ENCODE data around the gene GAL3ST3. TPM values are rescaled to one million over a fixed set of nuclear protein-coding genes. Genes with fewer than 3 reads are reported as not detected.

GAL3ST3 gene
- total and polyA plus RNA-seq, 10 donors, result 0.03 to 0.04 (median 0.03) TPM; not detected in 7

- Histone ChIP-seq H3K27me3 (replicated peaks in 1 of 7) (peaks cover 0 to 19% (median 4%) of the 10 kb centered on the region in 7 donors), H3K27ac (no peak overlapping the region), H3K4me3 (peak overlapping the region in 4 of 8 donors; percentile 1 to 48 (median 14)), H3K4me1 (peaks cover 6 to 33% (median 20%) of the 10 kb centered on the region in 6 donors), H3K36me3 (no peaks in the 10 kb centered on the region), H3K9me3 (no peaks in the 10 kb centered on the region)
- DNase-seq, result peak; percentile 93
- TF ChIP-seq POLR2AphosphoS5 (IDR thresholded peaks at IDR 0.05) (peak; percentile 47 to 79 (median 57)), CTCF (IDR thresholded peaks at IDR 0.05 in 8 of 11, conservative IDR thresholded peaks at IDR 0.05 in 3 of 11) (peak; percentile 85 to 98 (median 95)), POLR2A (IDR thresholded peaks at IDR 0.05) (no peak)
- WGBS, 5 donors, result 15 to 22% (median 19%) methylated on average over 37 to 46 of the region's 46 CpGs
- intact Hi-C loops (cut with DNase I; ENCODE audit: low total_unique reads), result no loop called here
Observed at GRCh38 chr11:66022401-66023185, 26.4 kb downstream of the GAL3ST3 start.

- H3K4me3 ChIP-seq, result peak overlapping the region in 1 of 8 donors; percentile 27
- TF ChIP-seq POLR2A (IDR thresholded peaks at IDR 0.05), result no peak
- TF ChIP-seq CTCF (IDR thresholded peaks at IDR 0.05 in 8 of 11, conservative IDR thresholded peaks at IDR 0.05 in 3 of 11), result peak in 1 of 11 experiments; percentile 3
- peak in 2 of 3 donors; percentile 48 to 68 for TF ChIP-seq POLR2AphosphoS5 (IDR thresholded peaks at IDR 0.05)
- peaks cover 6 to 33% (median 20%) of the 10 kb centered on the region in 6 donors for H3K4me1 ChIP-seq
- H3K36me3 ChIP-seq, result no peaks in the 10 kb centered on the region
- H3K9me3 ChIP-seq, result no peaks in the 10 kb centered on the region
- 67 to 74% (median 71%) methylated on average over 21 to 25 of the region's 25 CpGs for WGBS, 5 donors
- peak; percentile 84 for DNase-seq
- H3K27me3 ChIP-seq (replicated peaks in 1 of 7), result peaks cover 0 to 19% (median 4%) of the 10 kb centered on the region in 7 donors
- H3K27ac ChIP-seq, result peak overlapping the region in 3 of 8 donors; percentile 19 to 62 (median 51)
- intact Hi-C loops (cut with DNase I; ENCODE audit: low total_unique reads), result no loop called here
Observed at GRCh38 chr11:66020618-66021357, 28.2 kb downstream of the GAL3ST3 start.

- 71 to 77% (median 71%) methylated on average over 8 of the region's 8 CpGs for WGBS, 5 donors
- Histone ChIP-seq H3K4me1 (peaks cover 6 to 37% (median 20%) of the 10 kb centered on the region in 6 donors), H3K27me3 (replicated peaks in 1 of 7) (peaks cover 0 to 19% (median 4%) of the 10 kb centered on the region in 7 donors), H3K9me3 (no peaks in the 10 kb centered on the region), H3K27ac (peak overlapping the region in 1 of 8 donors; percentile 51), H3K4me3 (no peak overlapping the region), H3K36me3 (no peaks in the 10 kb centered on the region)
- DNase-seq, result no peak
- intact Hi-C loops (cut with DNase I; ENCODE audit: low total_unique reads), result no loop called here
- no peak for TF ChIP-seq POLR2AphosphoS5 (IDR thresholded peaks at IDR 0.05)
- TF ChIP-seq POLR2A (IDR thresholded peaks at IDR 0.05), result no peak
- TF ChIP-seq CTCF (IDR thresholded peaks at IDR 0.05 in 8 of 11, conservative IDR thresholded peaks at IDR 0.05 in 3 of 11), result no peak
Observed at GRCh38 chr11:66020212-66020611, 28.7 kb downstream of the GAL3ST3 start.

All from spleen (tissue), 11 donors.